GM12878 (cell line): ENCODE results near the gene SLC28A1. TPM values are rescaled to one million over a fixed set of nuclear protein-coding genes. Genes with fewer than 3 reads are reported as not detected.

Experiments
- ATAC-seq: fragments of 200-7000 bp; cut with Tn5 transposase; 3 replicates; pipeline ENCODE4 v1.9.1; 2020; ENCODE audit warnings: mild to moderate bottlenecking, moderate library complexity
- BruUV-seq: library from RNA; stranded (reverse); fragments of 400-500 nt; replicated peaks from 2 replicates; lab custom pipeline; 2021; lab: Mats Ljungman, UMichigan
- CTCF ChIA-PET: fragments of 300-600 bp; sonication (Branson Sonifier 250); formaldehyde crosslinking; extraction: SDS; loops from one replicate; lab custom pipeline; 2021; ENCODE audit warnings: inconsistent platforms; lab: Yijun Ruan, JAX
- POLR2A ChIA-PET: fragments of 350-600 bp; formaldehyde crosslinking; extraction: SDS; loops from one replicate; lab custom pipeline; 2021; ENCODE audit warnings: inconsistent platforms; lab: Charles Lee
- RAD21 ChIA-PET: fragments of 300-600 bp; sonication (Branson Sonifier 250); formaldehyde crosslinking; loops from one replicate; lab custom pipeline; 2023; ENCODE audit warnings: antibody characterized with exemption; ENCODE audit not compliant: unreplicated experiment; lab: Charles Lee
- SMC1A ChIA-PET: fragments of 300-600 bp; sonication (Branson Sonifier 250); formaldehyde crosslinking; loops from one replicate; lab custom pipeline; 2023; ENCODE audit not compliant: unreplicated experiment, uncharacterized antibody; lab: Charles Lee
- DNase-seq: peaks from one replicate; pipeline ENCODE4 v3.0.0-alpha.2; 2011; ENCODE audit warnings: low read depth, low spot score
- FAIRE-seq: peaks from 3 replicates; lab custom pipeline; 2011; peaks lifted over from hg19 to GRCh38; lab: Jason Lieb, UNC
- H2AFZ ChIP-seq: 2 replicates; pipeline ENCODE4 v1.6.0; 2011; ENCODE audit warnings: low read depth, low read length, control low read depth; ENCODE audit not compliant: control insufficient read depth
- H3K27ac ChIP-seq: 2 replicates; pipeline ENCODE4 v1.5.1; 2011; ENCODE audit warnings: control low read depth; ENCODE audit not compliant: control insufficient read depth, insufficient read depth
- H3K27me3 ChIP-seq, 2 experiments: replicated peaks in 1 of 2; 2 replicates each; pipeline versions ENCODE4 v1.6.0 to v1.6.1; 2011; ENCODE audit warnings: low read length in 1 of 2; ENCODE audit not compliant: control insufficient read depth in 2 of 2, insufficient read depth in 2 of 2
- H3K36me3 ChIP-seq, 2 experiments: 2 replicates each; pipeline ENCODE4 v1.5.1; 2011; ENCODE audit warnings: low read length in 1 of 2; ENCODE audit not compliant: control insufficient read depth in 2 of 2, insufficient read depth in 2 of 2
- H3K4me1 ChIP-seq: 2 replicates; pipeline ENCODE4 v1.6.1; 2011; ENCODE audit warnings: mild to moderate bottlenecking, low read length, moderate library complexity, mixed read lengths; ENCODE audit not compliant: control insufficient read depth, insufficient read depth
- H3K4me2 ChIP-seq: 2 replicates; pipeline ENCODE4 v1.6.0; 2011; ENCODE audit warnings: control low read depth; ENCODE audit not compliant: control insufficient read depth, insufficient read depth
- H3K4me3 ChIP-seq: fragments of 200-600 bp; sonication (generic); 2 replicates; pipeline ENCODE4 v1.5.1; 2016
- H3K79me2 ChIP-seq: 2 replicates; pipeline ENCODE4 v1.6.0; 2011; ENCODE audit warnings: low read length; ENCODE audit not compliant: control insufficient read depth, insufficient read depth
- H3K9ac ChIP-seq: 2 replicates; pipeline ENCODE4 v1.8.0; 2011; ENCODE audit warnings: low read length, control low read depth, mixed read lengths; ENCODE audit not compliant: control insufficient read depth, insufficient read depth
- H3K9me3 ChIP-seq: replicated peaks from 3 replicates; pipeline ENCODE4 v1.5.1; 2011; ENCODE audit warnings: mild to moderate bottlenecking, low read length; ENCODE audit not compliant: control insufficient read depth, insufficient read depth
- H4K20me1 ChIP-seq: 2 replicates; pipeline ENCODE4 v1.6.0; 2011; ENCODE audit not compliant: control insufficient read depth, insufficient read depth
- BCL11A ChIP-seq: IDR thresholded peaks from 2 replicates; pipeline ENCODE4 v1.6.1; 2011; ENCODE audit warnings: low read depth, low read length
- CBFB ChIP-seq: IDR thresholded peaks from 2 replicates; pipeline ENCODE4 v1.6.1; 2016; ENCODE audit warnings: antibody characterized with exemption, low read depth
- CHD1 ChIP-seq: IDR thresholded peaks from 2 replicates; pipeline ENCODE4 v1.6.1; 2012; ENCODE audit warnings: low read depth, low read length, improper control_type of control experiment
- EP300 ChIP-seq, 2 experiments: fragments of 150-350 bp in 1 of 2; IDR thresholded peaks; 2 replicates each; pipeline ENCODE4 v1.6.1; 2011 to 2012; ENCODE audit warnings: low read depth in 2 of 2, low read length in 2 of 2, borderline replicate concordance in 1 of 2, improper control_type of control experiment in 1 of 2, inconsistent platforms in 1 of 2; ENCODE audit not compliant: control insufficient read depth in 1 of 2
- KDM1A ChIP-seq: fragments of 200-600 bp; sonication (generic); IDR thresholded peaks from 2 replicates; pipeline ENCODE4 v1.6.1; 2016; ENCODE audit warnings: borderline replicate concordance
- TAF1 ChIP-seq: IDR thresholded peaks from 2 replicates; pipeline ENCODE4 v1.6.1; 2011; ENCODE audit warnings: mild to moderate bottlenecking, low read depth, low read length, borderline replicate concordance
- WGBS: methylation state at CpG from one replicate; pipeline ENCODE4 v1.1.6; 2016; ENCODE audit warnings: low lambda C conversion rate; ENCODE audit not compliant: insufficient replicate concordance, insufficient coverage; ENCODE audit errors: missing lambda C conversion rate; 5-methylcytosine and 5-hydroxymethylcytosine counted together
- in situ Hi-C: fragments of 300-500 bp; cut with MboI; formaldehyde crosslinking; loops from 9 replicates; pipeline ENCODE4 v1.14.3; 2018; ENCODE audit warnings: mixed read lengths
- intact Hi-C: fragments of 100-400 bp; cut with micrococcal nuclease; formaldehyde crosslinking; loops from one replicate; pipeline ENCODE4 v1.14.2; 2022; ENCODE audit not compliant: unreplicated experiment
- polyA plus RNA-seq, 11 experiments: library from polyadenylated mRNA; depleted of rRNA in 4 of 11; unstranded in 6 of 11; stranded (reverse) in 5 of 11; fragments of >200 nt; fragmentation: Nextera tagmentation in 4 of 11; fragmentation: Illumina TruSeq in 1 of 11; extraction: Ambion mirVana in 4 of 11; extraction: Trizol in 1 of 11; gene quantifications; 1 replicate in 1 of 11; 2 replicates in 10 of 11; pipeline versions ENCODE4 v1.2.1 to v1.2.3, GENCODE V29; 2011 to 2016; ENCODE audit warnings: inconsistent platforms in 2 of 11, missing spikeins in 2 of 11, low read depth in 1 of 11
- total RNA-seq, 4 experiments: library from RNA; depleted of rRNA in 3 of 4; stranded (reverse); fragments of >200 nt in 3 of 4; fragmentation: Illumina TruSeq in 1 of 4; extraction: Trizol in 1 of 4; gene quantifications; 2 replicates each; pipeline versions ENCODE4 v1.2.1 to v1.2.3, GENCODE V29; 2013 to 2021
- TF ChIP-seq, protein P1 (sequence below): fragments of 450-650 bp; conservative IDR thresholded peaks from 2 replicates; pipeline ENCODE4 v1.6.1; 2017; ENCODE audit warnings: mild to moderate bottlenecking, moderate library complexity
- TF ChIP-seq, protein P2 (sequence below): fragments of 450-650 bp; IDR thresholded peaks from 2 replicates; pipeline ENCODE4 v1.6.1; 2018; ENCODE audit warnings: borderline replicate concordance, mild to moderate bottlenecking; ENCODE audit not compliant: partially characterized antibody

The SLC28A1 gene
- total and polyA plus RNA-seq, 10 of the 15 experiments (the other 5 are each of a cell fraction or from before 2014, with no cell fraction given) = not detected

DNA sequence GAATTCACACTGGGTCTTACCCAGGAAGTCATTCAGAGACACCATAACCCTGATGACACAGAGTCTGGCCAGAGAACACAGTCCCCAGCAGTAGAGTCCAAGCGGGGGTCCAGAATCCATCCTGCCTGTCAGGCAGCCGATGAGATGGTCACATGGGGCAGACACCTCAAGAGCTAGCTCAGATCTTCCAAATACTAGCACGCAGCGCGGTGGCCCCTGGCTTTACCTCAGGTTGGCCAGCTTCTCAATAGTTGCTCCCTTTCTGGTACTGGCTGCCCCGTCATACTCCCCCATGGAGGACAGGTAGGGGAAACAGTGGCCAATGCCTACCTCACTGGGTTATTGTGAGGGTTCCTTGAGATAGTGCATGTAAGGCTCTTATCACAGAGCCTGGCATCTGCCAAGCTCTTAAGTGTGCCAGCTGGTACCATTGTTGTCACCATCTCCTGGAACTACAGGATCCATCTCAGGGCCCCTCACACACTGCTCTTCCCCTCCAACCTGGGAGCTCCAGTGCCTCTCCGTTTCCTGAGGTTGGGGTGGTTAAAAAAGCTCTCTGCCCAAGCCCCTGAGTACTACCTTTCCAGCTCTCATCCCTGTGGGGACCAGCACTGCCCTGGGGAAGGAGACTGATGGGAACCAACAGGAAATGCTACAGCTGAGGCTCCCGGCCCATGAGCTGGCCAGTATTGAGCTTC lies 3.5 kb upstream of the SLC28A1 start:
- no TSS peak for BruUV-seq
- H3K4me3 ChIP-seq = no peak overlapping the region
- H3K36me3 ChIP-seq = no peaks in the 10 kb centered on the region
- DNase-seq (no peak), ATAC-seq (no peak), FAIRE-seq (no peak)
- WGBS = 39% methylated on average over 8 of the region's 8 CpGs
- CTCF ChIA-PET = interaction anchor here (0.9 to 2.7 kb wide), 6 partner anchors 20 to 293 kb away, joined by 3 to 12 read pairs (median 4); no protein-coding TSS in a partner anchor
- H3K9ac ChIP-seq = no peak overlapping the region
- no peaks in the 10 kb centered on the region for H3K79me2 ChIP-seq
- no peak overlapping the region for H3K4me2 ChIP-seq
- intact Hi-C loops (no loop called here), in situ Hi-C loops (no loop called here)
- TF ChIP-seq BCL11A (no peak), CHD1 (no peak), EP300 (IDR thresholded peaks at IDR 0.05; ENCODE audit: borderline replicate concordance in 1 of 2, control insufficient read depth in 1 of 2, low read depth in 2 of 2, low read length in 2 of 2) (no peak), KDM1A (no peak), TAF1 (no peak), CBFB (no peak)
- TF ChIP-seq, protein P1, sequence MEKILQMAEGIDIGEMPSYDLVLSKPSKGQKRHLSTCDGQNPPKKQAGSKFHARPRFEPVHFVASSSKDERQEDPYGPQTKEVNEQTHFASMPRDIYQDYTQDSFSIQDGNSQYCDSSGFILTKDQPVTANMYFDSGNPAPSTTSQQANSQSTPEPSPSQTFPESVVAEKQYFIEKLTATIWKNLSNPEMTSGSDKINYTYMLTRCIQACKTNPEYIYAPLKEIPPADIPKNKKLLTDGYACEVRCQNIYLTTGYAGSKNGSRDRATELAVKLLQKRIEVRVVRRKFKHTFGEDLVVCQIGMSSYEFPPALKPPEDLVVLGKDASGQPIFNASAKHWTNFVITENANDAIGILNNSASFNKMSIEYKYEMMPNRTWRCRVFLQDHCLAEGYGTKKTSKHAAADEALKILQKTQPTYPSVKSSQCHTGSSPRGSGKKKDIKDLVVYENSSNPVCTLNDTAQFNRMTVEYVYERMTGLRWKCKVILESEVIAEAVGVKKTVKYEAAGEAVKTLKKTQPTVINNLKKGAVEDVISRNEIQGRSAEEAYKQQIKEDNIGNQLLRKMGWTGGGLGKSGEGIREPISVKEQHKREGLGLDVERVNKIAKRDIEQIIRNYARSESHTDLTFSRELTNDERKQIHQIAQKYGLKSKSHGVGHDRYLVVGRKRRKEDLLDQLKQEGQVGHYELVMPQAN = no peak
- TF ChIP-seq, protein P2, sequence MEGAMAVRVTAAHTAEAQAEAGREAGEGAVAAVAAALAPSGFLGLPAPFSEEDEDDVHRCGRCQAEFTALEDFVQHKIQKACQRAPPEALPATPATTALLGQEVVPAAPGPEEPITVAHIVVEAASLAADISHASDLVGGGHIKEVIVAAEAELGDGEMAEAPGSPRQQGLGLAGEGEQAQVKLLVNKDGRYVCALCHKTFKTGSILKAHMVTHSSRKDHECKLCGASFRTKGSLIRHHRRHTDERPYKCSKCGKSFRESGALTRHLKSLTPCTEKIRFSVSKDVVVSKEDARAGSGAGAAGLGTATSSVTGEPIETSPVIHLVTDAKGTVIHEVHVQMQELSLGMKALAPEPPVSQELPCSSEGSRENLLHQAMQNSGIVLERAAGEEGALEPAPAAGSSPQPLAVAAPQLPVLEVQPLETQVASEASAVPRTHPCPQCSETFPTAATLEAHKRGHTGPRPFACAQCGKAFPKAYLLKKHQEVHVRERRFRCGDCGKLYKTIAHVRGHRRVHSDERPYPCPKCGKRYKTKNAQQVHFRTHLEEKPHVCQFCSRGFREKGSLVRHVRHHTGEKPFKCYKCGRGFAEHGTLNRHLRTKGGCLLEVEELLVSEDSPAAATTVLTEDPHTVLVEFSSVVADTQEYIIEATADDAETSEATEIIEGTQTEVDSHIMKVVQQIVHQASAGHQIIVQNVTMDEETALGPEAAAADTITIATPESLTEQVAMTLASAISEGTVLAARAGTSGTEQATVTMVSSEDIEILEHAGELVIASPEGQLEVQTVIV = no peak
- no peaks in the 10 kb centered on the region for H4K20me1 ChIP-seq
- 0 out of 4 replicates have a peak, but pooled peaks cover 0 to 2% of the 10 kb centered on the region in 2 experiments for H3K27me3 ChIP-seq
- H2AFZ ChIP-seq = no peak overlapping the region
- H3K9me3 ChIP-seq = no peaks in the 10 kb centered on the region
- POLR2A ChIA-PET = no interaction called here
- SMC1A ChIA-PET = interaction anchor here (1.1 kb wide), 1 partner anchor 45 kb away, joined by 3 read pairs; no protein-coding TSS in a partner anchor
- RAD21 ChIA-PET = interaction anchor here (1.6 kb wide), 1 partner anchor 47 kb away, joined by 5 read pairs; no protein-coding TSS in a partner anchor
- no peak overlapping the region for H3K27ac ChIP-seq
- H3K4me1 ChIP-seq = no peaks in the 10 kb centered on the region
